ENCODE measurements around the gene PRAME.

The PRAME gene

GRCh38 chr22:22574361-22574760 lies 15.3 kb upstream of the PRAME start:
- Histone ChIP-seq H3K27me3 (ENCODE audit: control insufficient read depth in 1 of 2, insufficient read depth in 1 of 2, low read length in 2 of 2) (peaks cover 9 to 57% of the 10 kb centered on the region in 2 experiments), H3K9ac (ENCODE audit: low read length) (no peak overlapping the region), H3K14ac (ENCODE audit: low read length in 2 of 2) (no peak overlapping the region), H4K8ac (ENCODE audit: low read length) (no peak overlapping the region), H3K18ac (ENCODE audit: low read depth in 1 of 2, low read length in 2 of 2) (no peak overlapping the region), H3K4me1 (ENCODE audit: control insufficient read depth, insufficient read depth, low read depth, low read length) (peaks cover 5% of the 10 kb centered on the region), H3K4ac (ENCODE audit: low read depth in 1 of 2, low read length in 2 of 2) (no peak overlapping the region), H3K4me3 (ENCODE audit: insufficient read depth in 1 of 2, low read depth in 1 of 2, low read length in 2 of 2) (no peak overlapping the region), H3K23ac (ENCODE audit: low read length in 2 of 2) (no peak overlapping the region), H3K4me2 (ENCODE audit: low read length, poor library complexity, severe bottlenecking) (no peak overlapping the region), H2AK5ac (ENCODE audit: low read length, severe bottlenecking) (no peak overlapping the region), H2BK12ac (ENCODE audit: low read length in 2 of 2) (no peak overlapping the region), H3K9me3 (ENCODE audit: control insufficient read depth, low read length) (no peaks in the 10 kb centered on the region), H2BK15ac (ENCODE audit: low read depth, poor library complexity, severe bottlenecking) (no peak overlapping the region), H2BK5ac (ENCODE audit: low read depth, low read length, poor library complexity, severe bottlenecking) (no peak overlapping the region), H4K91ac (ENCODE audit: low read length) (no peak overlapping the region), H3K79me1 (replicated peaks; ENCODE audit: low read length, poor library complexity, severe bottlenecking) (no peaks in the 10 kb centered on the region), H3K27ac (ENCODE audit: low read length, poor library complexity, severe bottlenecking) (no peak overlapping the region), H2AFZ (ENCODE audit: low read depth, low read length) (no peak overlapping the region), H3K36me3 (ENCODE audit: control insufficient read depth in 1 of 2, insufficient read depth in 2 of 2, low read depth in 1 of 2, low read length in 2 of 2) (no peaks in the 10 kb centered on the region), H2BK120ac (ENCODE audit: low read depth, low read length) (no peak overlapping the region)
- no peak for DNase-seq

- H2AK5ac ChIP-seq (ENCODE audit: low read length, severe bottlenecking), result no peak overlapping the region
- no peak overlapping the region for H3K18ac ChIP-seq (ENCODE audit: low read depth in 1 of 2, low read length in 2 of 2)
- no peak overlapping the region for H4K8ac ChIP-seq (ENCODE audit: low read length)
- H3K27ac ChIP-seq (ENCODE audit: low read length, poor library complexity, severe bottlenecking), result no peak overlapping the region
- H3K4ac ChIP-seq (ENCODE audit: low read depth in 1 of 2, low read length in 2 of 2), result no peak overlapping the region
- H2BK15ac ChIP-seq (ENCODE audit: low read depth, poor library complexity, severe bottlenecking), result no peak overlapping the region
- no peak overlapping the region for H3K4me2 ChIP-seq (ENCODE audit: low read length, poor library complexity, severe bottlenecking)
- peaks cover 16 to 67% of the 10 kb centered on the region in 2 experiments for H3K27me3 ChIP-seq (ENCODE audit: control insufficient read depth in 1 of 2, insufficient read depth in 1 of 2, low read length in 2 of 2)
- no peaks in the 10 kb centered on the region for H3K79me1 ChIP-seq (replicated peaks; ENCODE audit: low read length, poor library complexity, severe bottlenecking)
- H2BK12ac ChIP-seq (ENCODE audit: low read length in 2 of 2), result no peak overlapping the region
- H3K23ac ChIP-seq (ENCODE audit: low read length in 2 of 2), result no peak overlapping the region
- H3K4me3 ChIP-seq (ENCODE audit: insufficient read depth in 1 of 2, low read depth in 1 of 2, low read length in 2 of 2), result no peak overlapping the region
- H2BK120ac ChIP-seq (ENCODE audit: low read depth, low read length), result no peak overlapping the region
- H2BK5ac ChIP-seq (ENCODE audit: low read depth, low read length, poor library complexity, severe bottlenecking), result no peak overlapping the region
- no peak for DNase-seq
- no peak overlapping the region for H4K91ac ChIP-seq (ENCODE audit: low read length)
- no peak overlapping the region for H3K9ac ChIP-seq (ENCODE audit: low read length)
- H2AFZ ChIP-seq (ENCODE audit: low read depth, low read length), result no peak overlapping the region
- H3K4me1 ChIP-seq (ENCODE audit: control insufficient read depth, insufficient read depth, low read depth, low read length), result no peaks in the 10 kb centered on the region
- no peak overlapping the region for H3K14ac ChIP-seq (ENCODE audit: low read length in 2 of 2)
- no peaks in the 10 kb centered on the region for H3K36me3 ChIP-seq (ENCODE audit: control insufficient read depth in 1 of 2, insufficient read depth in 2 of 2, low read depth in 1 of 2, low read length in 2 of 2)
- 57% methylated on average over 7 of the region's 8 CpGs for WGBS
- H3K9me3 ChIP-seq (ENCODE audit: control insufficient read depth, low read length), result no peaks in the 10 kb centered on the region
Observed at GRCh38 chr22:22573047-22573889, 14.2 kb upstream of the PRAME start.

- Histone ChIP-seq H3K4me1 (ENCODE audit: control insufficient read depth, insufficient read depth, low read depth, low read length) (no peaks in the 10 kb centered on the region), H3K4me3 (ENCODE audit: insufficient read depth in 1 of 2, low read depth in 1 of 2, low read length in 2 of 2) (no peak overlapping the region), H3K4me2 (ENCODE audit: low read length, poor library complexity, severe bottlenecking) (no peak overlapping the region), H3K79me1 (replicated peaks; ENCODE audit: low read length, poor library complexity, severe bottlenecking) (no peaks in the 10 kb centered on the region), H2AK5ac (ENCODE audit: low read length, severe bottlenecking) (no peak overlapping the region), H3K36me3 (ENCODE audit: control insufficient read depth in 1 of 2, insufficient read depth in 2 of 2, low read depth in 1 of 2, low read length in 2 of 2) (no peaks in the 10 kb centered on the region), H2BK15ac (ENCODE audit: low read depth, poor library complexity, severe bottlenecking) (no peak overlapping the region), H2BK5ac (ENCODE audit: low read depth, low read length, poor library complexity, severe bottlenecking) (no peak overlapping the region), H3K9ac (ENCODE audit: low read length) (no peak overlapping the region), H3K4ac (ENCODE audit: low read depth in 1 of 2, low read length in 2 of 2) (no peak overlapping the region), H3K27ac (ENCODE audit: low read length, poor library complexity, severe bottlenecking) (no peak overlapping the region), H4K91ac (ENCODE audit: low read length) (no peak overlapping the region), H3K9me3 (ENCODE audit: control insufficient read depth, low read length) (no peaks in the 10 kb centered on the region), H3K18ac (ENCODE audit: low read depth in 1 of 2, low read length in 2 of 2) (no peak overlapping the region), H2AFZ (ENCODE audit: low read depth, low read length) (no peak overlapping the region), H2BK120ac (ENCODE audit: low read depth, low read length) (no peak overlapping the region), H3K14ac (ENCODE audit: low read length in 2 of 2) (no peak overlapping the region), H4K8ac (ENCODE audit: low read length) (no peak overlapping the region), H3K27me3 (ENCODE audit: control insufficient read depth in 1 of 2, insufficient read depth in 1 of 2, low read length in 2 of 2) (peaks cover 16 to 76% of the 10 kb centered on the region in 2 experiments), H2BK12ac (ENCODE audit: low read length in 2 of 2) (no peak overlapping the region), H3K23ac (ENCODE audit: low read length in 2 of 2) (no peak overlapping the region)
- no peak for DNase-seq
- 71% methylated on average over 2 of the region's 2 CpGs for WGBS
Observed at GRCh38 chr22:22571862-22572261, 12.8 kb upstream of the PRAME start.

GRCh38 chr22:22571429-22571828 lies 12.4 kb upstream of the PRAME start:
- no peaks in the 10 kb centered on the region for H3K9me3 ChIP-seq (ENCODE audit: control insufficient read depth, low read length)
- no peak overlapping the region for H3K23ac ChIP-seq (ENCODE audit: low read length in 2 of 2)
- H3K9ac ChIP-seq (ENCODE audit: low read length), result no peak overlapping the region
- no peaks in the 10 kb centered on the region for H3K4me1 ChIP-seq (ENCODE audit: control insufficient read depth, insufficient read depth, low read depth, low read length)
- no peak overlapping the region for H2BK15ac ChIP-seq (ENCODE audit: low read depth, poor library complexity, severe bottlenecking)
- H3K14ac ChIP-seq (ENCODE audit: low read length in 2 of 2), result no peak overlapping the region
- WGBS, result 61% methylated on average over 6 of the region's 6 CpGs
- H2BK5ac ChIP-seq (ENCODE audit: low read depth, low read length, poor library complexity, severe bottlenecking), result no peak overlapping the region
- no peak overlapping the region for H3K4me2 ChIP-seq (ENCODE audit: low read length, poor library complexity, severe bottlenecking)
- no peak overlapping the region for H3K4ac ChIP-seq (ENCODE audit: low read depth in 1 of 2, low read length in 2 of 2)
- H3K36me3 ChIP-seq (ENCODE audit: control insufficient read depth in 1 of 2, insufficient read depth in 2 of 2, low read depth in 1 of 2, low read length in 2 of 2), result no peaks in the 10 kb centered on the region
- H4K91ac ChIP-seq (ENCODE audit: low read length), result no peak overlapping the region
- H3K27me3 ChIP-seq (ENCODE audit: control insufficient read depth in 1 of 2, insufficient read depth in 1 of 2, low read length in 2 of 2), result peaks cover 16 to 78% of the 10 kb centered on the region in 2 experiments
- no peak overlapping the region for H3K27ac ChIP-seq (ENCODE audit: low read length, poor library complexity, severe bottlenecking)
- no peak overlapping the region for H3K4me3 ChIP-seq (ENCODE audit: insufficient read depth in 1 of 2, low read depth in 1 of 2, low read length in 2 of 2)
- H4K8ac ChIP-seq (ENCODE audit: low read length), result no peak overlapping the region
- no peak overlapping the region for H2BK120ac ChIP-seq (ENCODE audit: low read depth, low read length)
- H3K18ac ChIP-seq (ENCODE audit: low read depth in 1 of 2, low read length in 2 of 2), result no peak overlapping the region
- no peaks in the 10 kb centered on the region for H3K79me1 ChIP-seq (replicated peaks; ENCODE audit: low read length, poor library complexity, severe bottlenecking)
- no peak overlapping the region for H2AFZ ChIP-seq (ENCODE audit: low read depth, low read length)
- no peak overlapping the region for H2AK5ac ChIP-seq (ENCODE audit: low read length, severe bottlenecking)
- no peak overlapping the region for H2BK12ac ChIP-seq (ENCODE audit: low read length in 2 of 2)
- DNase-seq, result no peak

All from mesenchymal stem cell (in vitro differentiated cells and primary cell).